B cell (primary cell): ENCODE measurements around the gene ZNF562. TPM values are rescaled to one million over a fixed set of nuclear protein-coding genes. Genes with fewer than 3 reads are reported as not detected.

ENCODE experiments used
- ATAC-seq: fragments of 200-7000 bp; cut with Tn5 transposase; one replicate; pipeline ENCODE4 v1.10.0; 2021; ENCODE audit warnings: low read depth, mild to moderate bottlenecking, moderate number of reproducible peaks, moderate library complexity
- CTCF ChIA-PET: fragments of 350-600 bp; sonication (Branson Sonifier 250); formaldehyde crosslinking; loops from one replicate; lab custom pipeline; 2021; ENCODE audit warnings: antibody characterized with exemption, inconsistent platforms; lab: Charles Lee
- POLR2A ChIA-PET: fragments of 350-600 bp; sonication (Branson Sonifier 250); formaldehyde crosslinking; loops from one replicate; lab custom pipeline; 2021; ENCODE audit warnings: antibody characterized with exemption; lab: Charles Lee
- DNase-seq: peaks from one replicate; pipeline ENCODE4 v3.0.0; 2013
- H2AFZ ChIP-seq: 2 replicates; pipeline ENCODE4 v1.6.1; 2012; ENCODE audit warnings: mild to moderate bottlenecking, low read depth, low read length; ENCODE audit not compliant: insufficient read depth, poor library complexity, severe bottlenecking
- H3K27ac ChIP-seq, 2 donors: 1 replicate in 1 of 2; 2 replicates in 1 of 2; pipeline ENCODE4 v1.5.1; 2012 to 2013; ENCODE audit warnings: low read length in 2 of 2, mild to moderate bottlenecking in 2 of 2, moderate library complexity in 1 of 2
- H3K27me3 ChIP-seq, 4 experiments: fragments of 200-600 bp in 1 of 4; sonication (generic) in 1 of 4; replicated peaks in 1 of 4; 1 replicate in 2 of 4; 2 replicates in 2 of 4; pipeline versions ENCODE4 v1.6.1 to v1.7.0; 2013 to 2016; ENCODE audit warnings: low read length in 3 of 4, mild to moderate bottlenecking in 2 of 4, mixed read lengths in 1 of 4, moderate library complexity in 1 of 4; ENCODE audit not compliant: insufficient read depth in 4 of 4, control insufficient read depth in 3 of 4; ENCODE audit errors: control extremely low read depth in 1 of 4
- H3K36me3 ChIP-seq, 2 experiments: replicated peaks in 1 of 2; 1 replicate in 1 of 2; 2 replicates in 1 of 2; pipeline versions ENCODE4 v1.6.1 to v1.7.1; 2013; ENCODE audit warnings: low read length in 1 of 2; ENCODE audit not compliant: insufficient read depth in 2 of 2, control insufficient read depth in 1 of 2; ENCODE audit errors: control extremely low read depth in 1 of 2, extremely low read depth in 1 of 2
- H3K4me1 ChIP-seq, 2 donors: fragments of 200-600 bp in 1 of 2; sonication (generic) in 1 of 2; 1 replicate in 1 of 2; 2 replicates in 1 of 2; pipeline versions ENCODE4 v1.5.1 to v1.6.1; 2013 to 2017; ENCODE audit warnings: low read length in 2 of 2; ENCODE audit not compliant: control insufficient read depth in 2 of 2, insufficient read depth in 2 of 2
- H3K4me2 ChIP-seq: replicated peaks from 2 replicates; pipeline ENCODE3; 2012; ENCODE audit warnings: mild to moderate bottlenecking, low read depth, low read length; ENCODE audit not compliant: poor library complexity, severe bottlenecking
- H3K4me3 ChIP-seq, 5 experiments: fragments of 200-600 bp in 1 of 5; sonication (generic) in 1 of 5; 1 replicate in 3 of 5; 2 replicates in 2 of 5; pipeline versions ENCODE4 v1.5.1 to v1.7.0; 2011 to 2016; ENCODE audit warnings: low read length in 4 of 5, mild to moderate bottlenecking in 4 of 5, low read depth in 2 of 5, control low read depth in 1 of 5, moderate library complexity in 1 of 5; ENCODE audit not compliant: insufficient read depth in 1 of 5; ENCODE audit errors: control extremely low read depth in 1 of 5, extremely low read depth in 1 of 5
- H3K79me2 ChIP-seq: fragments of 200-600 bp; sonication (generic); one replicate; pipeline ENCODE4 v1.6.0; 2016; ENCODE audit warnings: low read length; ENCODE audit not compliant: control insufficient read depth, insufficient read depth
- H3K9ac ChIP-seq: fragments of 200-600 bp; sonication (generic); 2 replicates; pipeline ENCODE4 v1.6.1; 2017; ENCODE audit warnings: mild to moderate bottlenecking, low read length, moderate library complexity
- H3K9me3 ChIP-seq, 3 donors: one replicate each; pipeline versions ENCODE4 v1.6.1 to v1.7.1; 2013; ENCODE audit warnings: low read length in 2 of 3; ENCODE audit not compliant: control insufficient read depth in 2 of 3, insufficient read depth in 1 of 3; ENCODE audit errors: control extremely low read depth in 1 of 3
- H4K20me1 ChIP-seq: 2 replicates; pipeline ENCODE4 v1.6.0; 2012; ENCODE audit warnings: mild to moderate bottlenecking, low read length; ENCODE audit not compliant: insufficient read depth, control insufficient read depth, poor library complexity, severe bottlenecking
- H3K27ac Mint-ChIP-seq: one replicate; pipeline ENCODE4 v1.8.0; 2021; ENCODE audit warnings: mixed read lengths
- H3K27me3 Mint-ChIP-seq: one replicate; pipeline ENCODE4 v1.8.0; 2021; ENCODE audit warnings: mixed read lengths
- H3K4me1 Mint-ChIP-seq: one replicate; pipeline ENCODE4 v1.8.0; 2021; ENCODE audit warnings: mixed read lengths
- H3K4me3 Mint-ChIP-seq: one replicate; pipeline ENCODE4 v1.8.0; 2021; ENCODE audit warnings: mixed read lengths
- H3K9me3 Mint-ChIP-seq: one replicate; pipeline ENCODE4 v1.8.0; 2022; ENCODE audit warnings: mixed read lengths; ENCODE audit not compliant: insufficient read depth
- EZH2 ChIP-seq: IDR thresholded peaks from 2 replicates; pipeline ENCODE4 v1.6.1; 2012; ENCODE audit warnings: borderline replicate concordance, low read depth, mild to moderate bottlenecking, moderate library complexity, low read length; ENCODE audit not compliant: insufficient read depth, poor library complexity, severe bottlenecking
- WGBS: methylation state at CpG from one replicate; pipeline ENCODE4 v1.1.5; 2013; ENCODE audit warnings: missing lambda C conversion rate; ENCODE audit not compliant: insufficient coverage; 5-methylcytosine and 5-hydroxymethylcytosine counted together
- intact Hi-C: fragments of 100-400 bp; cut with micrococcal nuclease; formaldehyde crosslinking; loops from one replicate; pipeline ENCODE4 v1.10.0; 2022
- polyA plus RNA-seq: library from polyadenylated mRNA; depleted of rRNA; stranded (reverse); fragments of >200 nt; gene quantifications from 2 replicates; pipeline ENCODE4 v1.2.3, GENCODE V29; 2012
- total RNA-seq, 2 donors: library from RNA; stranded (reverse); fragments of 120-200 nt in 1 of 2; gene quantifications; 1 replicate in 1 of 2; 2 replicates in 1 of 2; pipeline versions ENCODE4 v1.2.3 to v1.2.4, GENCODE V29; 2013 to 2022
- TF ChIP-seq, protein P1 (sequence below): fragments of 200-600 bp; IDR thresholded peaks from one replicate; pipeline ENCODE4 v1.8.0; 2022; ENCODE audit warnings: antibody characterized with exemption, mild to moderate bottlenecking

Gene ZNF562
- total and polyA plus RNA-seq, 2 donors (not counting 1 experiment from before 2014, with no cell fraction given): 4.1 to 31.8 TPM

DNA sequence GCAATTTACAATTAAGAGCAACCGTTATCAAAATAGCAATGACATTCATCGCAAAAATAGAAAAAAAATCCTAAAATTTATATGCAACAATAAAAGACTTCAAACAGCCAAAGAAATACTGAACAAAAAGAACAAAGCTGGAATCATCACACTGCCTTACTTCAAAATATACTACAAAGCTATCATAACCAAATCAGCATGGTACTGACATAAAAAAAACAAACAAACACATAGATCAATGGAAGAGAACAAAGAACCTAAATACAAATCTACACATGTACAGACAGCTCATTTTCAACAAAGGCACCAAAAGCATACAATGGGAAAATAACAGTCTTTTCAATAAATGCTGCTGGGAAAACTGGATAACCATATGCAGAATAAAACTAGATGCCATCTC lies 6.4 kb downstream of the ZNF562 start:
- no peak overlapping the region for H2AFZ ChIP-seq
- no peak for ATAC-seq
- TF ChIP-seq EZH2: no peak
- TF ChIP-seq, protein P1, sequence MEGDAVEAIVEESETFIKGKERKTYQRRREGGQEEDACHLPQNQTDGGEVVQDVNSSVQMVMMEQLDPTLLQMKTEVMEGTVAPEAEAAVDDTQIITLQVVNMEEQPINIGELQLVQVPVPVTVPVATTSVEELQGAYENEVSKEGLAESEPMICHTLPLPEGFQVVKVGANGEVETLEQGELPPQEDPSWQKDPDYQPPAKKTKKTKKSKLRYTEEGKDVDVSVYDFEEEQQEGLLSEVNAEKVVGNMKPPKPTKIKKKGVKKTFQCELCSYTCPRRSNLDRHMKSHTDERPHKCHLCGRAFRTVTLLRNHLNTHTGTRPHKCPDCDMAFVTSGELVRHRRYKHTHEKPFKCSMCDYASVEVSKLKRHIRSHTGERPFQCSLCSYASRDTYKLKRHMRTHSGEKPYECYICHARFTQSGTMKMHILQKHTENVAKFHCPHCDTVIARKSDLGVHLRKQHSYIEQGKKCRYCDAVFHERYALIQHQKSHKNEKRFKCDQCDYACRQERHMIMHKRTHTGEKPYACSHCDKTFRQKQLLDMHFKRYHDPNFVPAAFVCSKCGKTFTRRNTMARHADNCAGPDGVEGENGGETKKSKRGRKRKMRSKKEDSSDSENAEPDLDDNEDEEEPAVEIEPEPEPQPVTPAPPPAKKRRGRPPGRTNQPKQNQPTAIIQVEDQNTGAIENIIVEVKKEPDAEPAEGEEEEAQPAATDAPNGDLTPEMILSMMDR: no peak
- intact Hi-C loops: no loop called here
- H3K9me3 Mint-ChIP-seq: peaks cover 20% of the 10 kb centered on the region
- CTCF ChIA-PET: interaction anchor here (0.7 to 1.4 kb wide), 2 partner anchors 43 to 109 kb away, joined by 3 to 4 read pairs; no protein-coding TSS in a partner anchor
- H3K27me3 ChIP-seq: no peaks in the 10 kb centered on the region
- peaks cover 15 to 28% (median 17%) of the 10 kb centered on the region in 3 donors for H3K9me3 ChIP-seq
- peaks cover 22% of the 10 kb centered on the region for H3K4me1 Mint-ChIP-seq
- H3K4me3 ChIP-seq: no peak overlapping the region
- H4K20me1 ChIP-seq: peaks cover 28% of the 10 kb centered on the region
- H3K4me3 Mint-ChIP-seq: no peak overlapping the region
- H3K4me1 ChIP-seq: no peaks in the 10 kb centered on the region
- H3K27ac Mint-ChIP-seq: no peak overlapping the region
- H3K36me3 ChIP-seq: peaks cover 4 to 11% of the 10 kb centered on the region in 2 experiments
- no peak for DNase-seq
- POLR2A ChIA-PET: no interaction called here
- H3K79me2 ChIP-seq: peaks cover 93% of the 10 kb centered on the region
- no peak overlapping the region for H3K27ac ChIP-seq
- no peaks in the 10 kb centered on the region for H3K27me3 Mint-ChIP-seq
- no peak overlapping the region for H3K9ac ChIP-seq
- no peak overlapping the region for H3K4me2 ChIP-seq
- no CpG with 5 or more reads among the region's 2 CpGs for WGBS

GRCh38 chr19:9667898-9668297 lies 7.0 kb downstream of the ZNF562 start:
- Mint-ChIP-seq H3K4me1 (peaks cover 21% of the 10 kb centered on the region), H3K4me3 (no peak overlapping the region), H3K9me3 (peaks cover 19% of the 10 kb centered on the region), H3K27ac (no peak overlapping the region), H3K27me3 (no peaks in the 10 kb centered on the region)
- CTCF ChIA-PET: interaction anchor here (0.5 to 1.4 kb wide), 2 partner anchors 42 to 817 kb away, joined by 3 read pairs; no protein-coding TSS in a partner anchor
- TF ChIP-seq EZH2: no peak
- TF ChIP-seq, protein P1: no peak
- POLR2A ChIA-PET: no interaction called here
- Histone ChIP-seq H2AFZ (no peak overlapping the region), H3K4me3 (no peak overlapping the region), H3K79me2 (peaks cover 93% of the 10 kb centered on the region), H3K27ac (no peak overlapping the region), H3K27me3 (no peaks in the 10 kb centered on the region), H3K9me3 (peaks cover 12 to 21% (median 13%) of the 10 kb centered on the region in 3 donors), H4K20me1 (peaks cover 28% of the 10 kb centered on the region), H3K4me2 (no peak overlapping the region), H3K36me3 (peaks cover 4 to 11% of the 10 kb centered on the region in 2 experiments), H3K9ac (no peak overlapping the region), H3K4me1 (no peaks in the 10 kb centered on the region)
- 100% methylated on average over 1 of the region's 3 CpGs for WGBS
- DNase-seq (no peak), ATAC-seq (no peak)
- intact Hi-C loops: no loop called here
